Skin epidermis (tissue), 12 donors: Measurements from ENCODE around the gene PPP2R1B.
"Not testable (repeated sequence)": the region's sequence is repeated elsewhere in the genome, so short reads cannot be mapped to it uniquely, and the experiment has no call there.

Experiments used
- H3K27ac ChIP-seq, 21 experiments: fragments of 200-600 bp; sonication (generic) in 11 of 21; one replicate each; pipeline ENCODE4 v1.5.0; 2020; ENCODE audit warnings: mild to moderate bottlenecking in 3 of 21, inconsistent platforms in 2 of 21, moderate library complexity in 2 of 21
- H3K4me3 ChIP-seq, 7 experiments: fragments of 200-600 bp; sonication (generic) in 2 of 7; one replicate each; pipeline ENCODE4 v1.5.0; 2020; ENCODE audit warnings: inconsistent platforms in 2 of 7, mild to moderate bottlenecking in 2 of 7, moderate library complexity in 1 of 7

Gene PPP2R1B

GRCh38 chr11:111731821-111732220 is 34.4 kb downstream of the PPP2R1B start:
- H3K27ac ChIP-seq = peak overlapping the region in 15 of 21 experiments; percentile 18 to 99 (median 95)
- H3K4me3 ChIP-seq = no peak overlapping the region

GRCh38 chr11:111730871-111731591 is 35.2 kb downstream of the PPP2R1B start:
- H3K4me3 ChIP-seq = no peak overlapping the region
- peak overlapping the region in 14 of 21 experiments; percentile 18 to 99 (median 96) for H3K27ac ChIP-seq

DNA sequence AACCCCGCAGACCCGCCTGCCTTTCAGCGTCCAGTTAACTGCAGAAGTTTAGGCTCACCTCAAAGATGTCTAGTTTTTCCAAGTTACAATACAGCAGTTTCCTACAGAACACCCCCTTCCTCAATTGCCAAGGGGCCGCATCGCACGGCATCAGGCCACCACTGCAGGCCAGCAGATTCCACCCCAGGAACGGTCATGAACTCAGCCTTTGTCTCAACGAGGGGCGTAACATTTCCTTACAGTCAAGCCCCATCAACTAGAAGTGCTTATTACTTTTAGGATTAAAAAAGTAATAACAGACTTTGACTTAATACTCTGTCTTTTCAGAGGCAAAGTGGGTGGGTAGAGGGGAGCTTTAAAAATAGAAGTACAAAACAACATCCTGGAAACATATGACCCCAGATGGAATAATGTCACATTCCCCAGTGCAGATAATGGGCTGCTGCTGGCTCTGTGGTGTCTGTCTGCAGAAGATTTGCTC is 36.3 kb downstream of the PPP2R1B start:
- peak overlapping the region in 11 of 21 experiments; percentile 1 to 78 (median 53) for H3K27ac ChIP-seq
- no peak overlapping the region for H3K4me3 ChIP-seq

- H3K27ac ChIP-seq = peak overlapping the region in 12 of 21 experiments; percentile 1 to 78 (median 45)
- H3K4me3 ChIP-seq = no peak overlapping the region
Observed at GRCh38 chr11:111729071-111729830, 36.9 kb downstream of the PPP2R1B start.

DNA sequence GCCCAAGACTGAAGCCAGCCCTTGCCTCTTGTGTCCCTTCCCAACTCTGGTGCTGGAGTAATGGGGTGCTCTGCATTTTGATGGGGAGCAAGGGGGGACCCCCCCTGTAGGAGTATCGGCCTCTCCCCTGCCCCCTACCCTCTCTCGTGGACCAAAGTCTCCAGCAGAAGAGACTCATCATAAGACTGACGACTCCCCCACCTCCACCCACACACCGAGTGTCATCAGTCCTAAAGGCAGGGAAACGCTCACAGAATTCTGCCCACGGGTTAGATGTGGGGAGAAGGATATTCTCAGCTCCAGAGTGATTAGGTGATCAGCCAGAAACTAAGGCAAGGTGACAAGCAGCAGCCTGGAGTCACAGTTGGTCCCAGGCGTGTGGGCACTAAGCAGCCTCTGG is 38.8 kb downstream of the PPP2R1B start:
- Histone ChIP-seq H3K27ac (no peak overlapping the region), H3K4me3 (no peak overlapping the region)

DNA sequence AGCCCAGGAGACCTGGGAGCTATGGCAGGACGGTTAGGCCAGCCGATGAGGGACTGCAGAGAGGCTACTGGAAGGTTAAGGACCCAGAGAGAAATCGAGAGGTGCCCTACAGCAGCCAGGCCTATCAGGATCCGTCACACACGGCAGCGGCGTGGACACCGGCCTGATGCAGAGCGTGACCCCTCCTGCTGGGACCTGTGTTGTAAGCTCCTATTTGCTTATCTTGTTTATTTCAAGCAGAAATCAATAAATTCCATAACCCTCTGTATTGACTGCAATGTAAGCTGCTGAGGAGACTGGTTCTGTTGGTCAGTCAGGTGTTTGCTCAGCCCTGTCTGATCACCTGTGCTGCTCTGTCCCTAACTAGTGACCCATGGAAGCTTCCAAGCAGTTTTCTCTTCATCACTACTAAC is 39.9 kb downstream of the PPP2R1B start:
- H3K27ac ChIP-seq = no peak overlapping the region
- no peak overlapping the region for H3K4me3 ChIP-seq

GRCh38 chr11:111725621-111726020 is 40.6 kb downstream of the PPP2R1B start:
- Histone ChIP-seq H3K27ac (no peak overlapping the region), H3K4me3 (no peak overlapping the region)

- no peak overlapping the region for H3K4me3 ChIP-seq
- H3K27ac ChIP-seq = no peak overlapping the region
Observed at GRCh38 chr11:111724615-111725129, 41.5 kb downstream of the PPP2R1B start.

DNA sequence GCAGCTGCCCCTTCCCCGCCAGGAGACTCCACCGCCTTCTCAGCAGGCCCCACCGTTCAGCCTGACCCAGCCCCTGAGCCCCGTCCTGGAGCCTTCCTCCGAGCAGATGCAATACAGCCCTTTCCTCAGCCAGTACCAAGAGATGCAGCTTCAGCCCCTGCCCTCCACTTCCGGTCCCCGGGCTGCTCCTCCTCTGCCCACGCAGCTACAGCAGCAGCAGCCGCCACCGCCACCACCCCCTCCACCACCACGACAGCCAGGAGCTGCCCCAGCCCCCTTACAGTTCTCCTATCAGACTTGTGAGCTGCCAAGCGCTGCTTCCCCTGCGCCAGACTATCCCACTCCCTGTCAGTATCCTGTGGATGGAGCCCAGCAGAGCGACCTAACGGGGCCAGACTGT is 42.6 kb downstream of the PPP2R1B start:
- Histone ChIP-seq H3K4me3 (no peak overlapping the region), H3K27ac (no peak overlapping the region)

DNA sequence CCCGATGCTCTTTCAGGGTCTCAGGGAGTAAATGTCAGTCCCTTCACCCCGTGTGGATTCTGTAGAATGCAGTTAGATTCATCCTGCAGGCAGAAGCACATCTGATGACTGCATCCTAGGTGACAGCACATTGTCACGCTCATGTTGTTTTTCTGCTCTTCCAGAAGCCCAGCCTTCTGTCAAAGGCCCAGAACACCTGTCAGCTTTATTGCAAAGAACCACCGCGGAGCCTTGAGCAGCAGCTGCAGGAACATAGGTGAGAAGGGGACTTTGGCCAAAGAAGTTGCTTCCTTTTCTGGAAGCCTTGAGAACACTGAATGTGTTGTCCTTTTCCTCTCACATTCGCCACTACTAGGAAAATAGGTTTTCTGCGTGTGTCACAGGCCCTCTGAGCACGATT is 43.7 kb downstream of the PPP2R1B start:
- Histone ChIP-seq H3K27ac (no peak overlapping the region), H3K4me3 (no peak overlapping the region)

GRCh38 chr11:111720801-111721494 is 45.2 kb downstream of the PPP2R1B start:
- Histone ChIP-seq H3K4me3 (no peak overlapping the region), H3K27ac (peak overlapping the region in 1 of 21 experiments; percentile 20)

DNA sequence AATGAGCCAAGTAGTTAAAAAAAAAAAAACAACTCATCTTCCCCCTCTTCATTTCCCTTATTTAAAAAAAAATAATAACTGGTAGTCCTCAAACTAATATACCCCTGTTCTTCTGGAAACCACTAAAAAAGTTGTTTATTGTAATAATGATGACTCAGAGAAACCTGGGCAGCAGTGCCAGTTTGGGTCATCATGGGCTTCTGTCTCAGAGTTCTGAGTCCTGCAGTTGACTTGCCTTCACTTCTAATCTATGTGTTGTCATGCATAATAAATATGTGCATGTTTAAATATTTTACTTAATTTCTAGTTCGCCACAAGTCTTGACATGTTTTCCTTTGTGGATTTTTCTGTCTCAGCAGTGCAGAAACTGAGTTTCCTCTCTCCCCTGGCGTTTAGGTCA is 46.8 kb downstream of the PPP2R1B start:
- no peak overlapping the region for H3K27ac ChIP-seq
- no peak overlapping the region for H3K4me3 ChIP-seq

DNA sequence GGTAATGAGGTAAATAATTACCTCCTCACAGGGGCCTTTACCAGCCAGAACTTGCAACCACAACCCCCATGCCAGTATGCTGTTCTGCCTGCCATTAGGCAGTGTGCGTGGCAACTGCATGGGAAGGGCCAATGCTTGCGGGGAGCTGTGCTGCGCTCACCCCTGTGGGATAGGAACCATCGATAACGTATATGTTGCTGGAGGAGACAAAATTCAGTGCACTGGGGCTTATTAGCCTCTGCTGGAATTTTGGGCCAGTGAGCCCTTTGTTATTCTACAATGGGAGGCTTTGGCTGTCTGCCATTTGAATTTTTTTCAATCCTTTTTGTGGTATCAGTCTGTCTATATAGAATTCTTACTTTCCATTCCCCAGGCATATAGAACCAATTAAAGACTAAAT is 47.3 kb downstream of the PPP2R1B start:
- H3K4me3 ChIP-seq = no peak overlapping the region
- peak overlapping the region in 11 of 21 experiments; percentile 10 to 71 (median 35) for H3K27ac ChIP-seq

DNA sequence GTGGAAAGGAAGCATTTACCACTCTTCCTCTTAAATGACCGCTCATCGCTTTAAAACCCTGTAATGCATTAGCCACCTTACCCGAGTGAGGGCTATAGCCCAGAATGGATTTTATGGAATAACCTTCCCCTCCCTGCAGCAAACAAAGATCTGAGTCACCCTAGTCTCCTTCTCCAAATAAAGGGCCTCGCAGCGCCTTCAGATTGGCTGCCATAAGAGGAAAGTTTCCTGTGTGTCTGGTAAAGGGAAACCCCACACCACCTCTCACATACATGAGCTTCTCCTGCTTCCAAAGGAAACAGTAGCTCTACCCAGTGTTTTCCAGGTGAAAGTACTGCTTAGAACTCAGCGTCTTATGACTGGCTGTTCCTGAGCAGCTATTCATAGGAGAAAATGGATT is 47.8 kb downstream of the PPP2R1B start:
- peak overlapping the region in 10 of 21 experiments; percentile 7 to 68 (median 34) for H3K27ac ChIP-seq
- no peak overlapping the region for H3K4me3 ChIP-seq

- H3K27ac ChIP-seq = peak overlapping the region in 1 of 21 experiments; percentile 25
- H3K4me3 ChIP-seq = not testable (repeated sequence)
Observed at GRCh38 chr11:111717660-111718059, 48.5 kb downstream of the PPP2R1B start.

DNA sequence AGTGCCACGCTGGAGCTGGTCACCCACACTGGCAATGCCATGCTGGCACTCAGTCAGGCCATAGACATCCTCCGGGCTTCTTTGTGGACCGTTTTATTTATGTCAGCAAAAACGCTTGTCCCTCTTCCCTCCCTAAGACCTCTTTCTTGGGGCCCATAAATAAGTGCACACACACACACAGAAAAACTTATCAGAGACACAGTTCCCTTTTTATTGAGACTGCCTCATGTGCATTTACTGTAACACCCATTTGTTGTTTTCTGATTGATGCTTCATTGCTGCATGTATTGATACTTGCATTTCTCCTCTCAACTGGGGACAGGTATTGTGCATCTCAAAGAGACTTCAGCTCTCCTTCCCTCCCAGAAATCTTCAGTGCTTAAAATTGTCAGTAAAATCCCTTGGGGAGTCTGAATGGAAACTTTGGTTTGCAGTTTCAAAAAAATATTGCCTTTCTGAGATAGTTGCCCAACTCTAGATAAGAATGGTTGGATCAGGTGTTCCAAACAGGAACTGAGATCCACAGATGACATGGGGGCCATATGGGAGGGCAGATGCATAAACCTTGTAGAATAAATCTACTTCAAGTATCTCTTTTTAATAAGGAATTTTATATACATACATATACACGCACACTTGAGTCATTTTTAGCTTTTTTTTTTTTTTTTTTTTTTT is 50.9 kb downstream of the PPP2R1B start:
- no peak overlapping the region for H3K4me3 ChIP-seq
- no peak overlapping the region for H3K27ac ChIP-seq

- H3K4me3 ChIP-seq = no peak overlapping the region
- no peak overlapping the region for H3K27ac ChIP-seq
Observed at GRCh38 chr11:111714522-111714921, 51.7 kb downstream of the PPP2R1B start.

GRCh38 chr11:111707691-111708067 is 58.5 kb downstream of the PPP2R1B start:
- Histone ChIP-seq H3K4me3 (no peak overlapping the region), H3K27ac (peak overlapping the region in 4 of 21 experiments; percentile 0 to 55 (median 28))

- peak overlapping the region in 7 of 21 experiments; percentile 7 to 81 (median 61) for H3K27ac ChIP-seq
Observed at GRCh38 chr11:111707039-111707690, 59.0 kb downstream of the PPP2R1B start.

More at GRCh38 chr11:111707039-111707690, 59.0 kb downstream of the PPP2R1B start:
- no peak overlapping the region for H3K4me3 ChIP-seq
